ENCODE measurements around the gene ALPK3.

DNA sequence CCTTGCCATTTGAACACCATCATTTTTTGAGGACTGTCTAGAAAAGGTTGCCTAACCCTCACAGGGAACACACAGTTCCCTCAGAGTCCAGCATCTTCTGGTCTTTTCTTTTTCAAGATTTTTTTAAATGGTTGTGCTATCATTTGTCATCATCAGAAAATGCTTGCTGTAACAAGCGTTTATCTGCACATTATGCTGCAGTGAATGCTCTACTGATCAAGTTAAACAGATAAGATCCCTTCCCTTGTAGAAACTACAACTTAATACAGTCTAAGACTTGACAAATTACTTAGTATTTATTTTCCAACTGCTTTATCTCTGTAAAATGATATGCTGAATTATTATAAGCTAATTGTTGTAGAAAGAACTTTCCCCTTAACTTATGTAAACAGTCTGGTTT is 11.9 kb upstream of the ALPK3 start:
- no peak for TF ChIP-seq EZH2 (IDR thresholded peaks at IDR 0.05; ENCODE audit: borderline replicate concordance, insufficient read depth, low read length, poor library complexity, severe bottlenecking)
- TF ChIP-seq, protein P1, sequence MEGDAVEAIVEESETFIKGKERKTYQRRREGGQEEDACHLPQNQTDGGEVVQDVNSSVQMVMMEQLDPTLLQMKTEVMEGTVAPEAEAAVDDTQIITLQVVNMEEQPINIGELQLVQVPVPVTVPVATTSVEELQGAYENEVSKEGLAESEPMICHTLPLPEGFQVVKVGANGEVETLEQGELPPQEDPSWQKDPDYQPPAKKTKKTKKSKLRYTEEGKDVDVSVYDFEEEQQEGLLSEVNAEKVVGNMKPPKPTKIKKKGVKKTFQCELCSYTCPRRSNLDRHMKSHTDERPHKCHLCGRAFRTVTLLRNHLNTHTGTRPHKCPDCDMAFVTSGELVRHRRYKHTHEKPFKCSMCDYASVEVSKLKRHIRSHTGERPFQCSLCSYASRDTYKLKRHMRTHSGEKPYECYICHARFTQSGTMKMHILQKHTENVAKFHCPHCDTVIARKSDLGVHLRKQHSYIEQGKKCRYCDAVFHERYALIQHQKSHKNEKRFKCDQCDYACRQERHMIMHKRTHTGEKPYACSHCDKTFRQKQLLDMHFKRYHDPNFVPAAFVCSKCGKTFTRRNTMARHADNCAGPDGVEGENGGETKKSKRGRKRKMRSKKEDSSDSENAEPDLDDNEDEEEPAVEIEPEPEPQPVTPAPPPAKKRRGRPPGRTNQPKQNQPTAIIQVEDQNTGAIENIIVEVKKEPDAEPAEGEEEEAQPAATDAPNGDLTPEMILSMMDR (IDR thresholded peaks at IDR 0.05; ENCODE audit: poor library complexity, severe bottlenecking), result no peak
- TF ChIP-seq, protein P2, sequence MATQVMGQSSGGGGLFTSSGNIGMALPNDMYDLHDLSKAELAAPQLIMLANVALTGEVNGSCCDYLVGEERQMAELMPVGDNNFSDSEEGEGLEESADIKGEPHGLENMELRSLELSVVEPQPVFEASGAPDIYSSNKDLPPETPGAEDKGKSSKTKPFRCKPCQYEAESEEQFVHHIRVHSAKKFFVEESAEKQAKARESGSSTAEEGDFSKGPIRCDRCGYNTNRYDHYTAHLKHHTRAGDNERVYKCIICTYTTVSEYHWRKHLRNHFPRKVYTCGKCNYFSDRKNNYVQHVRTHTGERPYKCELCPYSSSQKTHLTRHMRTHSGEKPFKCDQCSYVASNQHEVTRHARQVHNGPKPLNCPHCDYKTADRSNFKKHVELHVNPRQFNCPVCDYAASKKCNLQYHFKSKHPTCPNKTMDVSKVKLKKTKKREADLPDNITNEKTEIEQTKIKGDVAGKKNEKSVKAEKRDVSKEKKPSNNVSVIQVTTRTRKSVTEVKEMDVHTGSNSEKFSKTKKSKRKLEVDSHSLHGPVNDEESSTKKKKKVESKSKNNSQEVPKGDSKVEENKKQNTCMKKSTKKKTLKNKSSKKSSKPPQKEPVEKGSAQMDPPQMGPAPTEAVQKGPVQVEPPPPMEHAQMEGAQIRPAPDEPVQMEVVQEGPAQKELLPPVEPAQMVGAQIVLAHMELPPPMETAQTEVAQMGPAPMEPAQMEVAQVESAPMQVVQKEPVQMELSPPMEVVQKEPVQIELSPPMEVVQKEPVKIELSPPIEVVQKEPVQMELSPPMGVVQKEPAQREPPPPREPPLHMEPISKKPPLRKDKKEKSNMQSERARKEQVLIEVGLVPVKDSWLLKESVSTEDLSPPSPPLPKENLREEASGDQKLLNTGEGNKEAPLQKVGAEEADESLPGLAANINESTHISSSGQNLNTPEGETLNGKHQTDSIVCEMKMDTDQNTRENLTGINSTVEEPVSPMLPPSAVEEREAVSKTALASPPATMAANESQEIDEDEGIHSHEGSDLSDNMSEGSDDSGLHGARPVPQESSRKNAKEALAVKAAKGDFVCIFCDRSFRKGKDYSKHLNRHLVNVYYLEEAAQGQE (IDR thresholded peaks at IDR 0.05; ENCODE audit: borderline replicate concordance), result no peak
- no peak for TF ChIP-seq POLR2AphosphoS5 (IDR thresholded peaks at IDR 0.05)
